GM12891 (cell line): Measurements from ENCODE around the gene BTBD9.
"Not testable (repeated sequence)": the region's sequence is repeated elsewhere in the genome, so short reads cannot be mapped to it uniquely, and the experiment has no call there.

Experiments
- POLR2A ChIP-seq: IDR thresholded peaks from 2 replicates; pipeline ENCODE4 v1.6.1; 2011; ENCODE audit warnings: low read depth, low read length, control low read depth
- POLR2AphosphoS5 ChIP-seq: IDR thresholded peaks from 2 replicates; pipeline ENCODE4 v1.6.1; 2011; ENCODE audit warnings: low read depth, low read length, control low read depth
- POU2F2 ChIP-seq: IDR thresholded peaks from 2 replicates; pipeline ENCODE4 v1.6.1; 2011; ENCODE audit warnings: low read depth, mild to moderate bottlenecking, control low read depth, low read length, moderate library complexity
- SPI1 ChIP-seq: IDR thresholded peaks from 2 replicates; pipeline ENCODE4 v1.6.1; 2011; ENCODE audit warnings: low read depth, low read length, control low read depth
- TAF1 ChIP-seq: IDR thresholded peaks from 2 replicates; pipeline ENCODE4 v1.6.1; 2011; ENCODE audit warnings: low read depth, low read length, control low read depth

GRCh38 chr6:38124224-38124926, 515.4 kb downstream of the BTBD9 start:
- not testable (repeated sequence) for TF ChIP-seq POLR2A, TAF1, POLR2AphosphoS5, SPI1, POU2F2
